ENCODE measurements around the gene REV1. TPM values are rescaled to one million over a fixed set of nuclear protein-coding genes. Genes with fewer than 3 reads are reported as not detected.

Gene REV1
- total and polyA plus RNA-seq, 2 of the 8 experiments (the other 6 are each of a cell fraction or from before 2014, with no cell fraction given) = 16.6 to 34.3 TPM

DNA sequence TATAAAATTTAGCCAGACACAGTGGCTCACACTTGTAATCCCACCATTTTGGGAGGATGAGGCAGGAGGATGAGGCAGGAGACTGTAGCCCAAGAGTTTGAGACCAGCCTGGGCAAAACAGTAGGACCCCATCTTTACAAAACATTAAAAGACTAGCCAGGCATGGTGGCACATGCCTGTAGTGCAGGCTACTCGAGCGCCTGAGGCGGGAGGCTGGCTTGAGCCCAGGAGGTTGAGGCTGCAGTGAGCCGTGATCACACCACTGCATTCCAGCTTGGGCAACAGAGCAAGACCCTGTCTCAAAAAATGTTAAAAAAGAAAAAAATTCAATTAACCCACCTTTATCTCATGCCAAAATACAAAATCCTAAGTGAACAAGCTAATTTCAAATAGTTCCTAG lies 4.0 kb downstream of the REV1 start:
- FAIRE-seq = no peak
- H3K4me2 ChIP-seq (ENCODE audit: insufficient read depth in 1 of 2, low read depth in 2 of 2, low read length in 2 of 2) = no peak overlapping the region
- H3K4me3 ChIP-seq (ENCODE audit: extremely low read depth in 1 of 4, insufficient read depth in 2 of 4, low read depth in 3 of 4, low read length in 4 of 4) = no peak overlapping the region
- H3K18ac ChIP-seq (ENCODE audit: extremely low read depth, low read length) = no peak overlapping the region
- no peak overlapping the region for H3K4ac ChIP-seq (replicated peaks; ENCODE audit: insufficient read length, low read depth, low read length)
- no peak overlapping the region for H2AK5ac ChIP-seq (ENCODE audit: low read depth, low read length)
- peaks cover 4% of the 10 kb centered on the region for H3K79me1 ChIP-seq (ENCODE audit: low read depth, low read length)
- TF ChIP-seq GTF2F1 (IDR thresholded peaks at IDR 0.05; ENCODE audit: borderline replicate concordance, low read depth, low read length) (no peak), SAP30 (IDR thresholded peaks at IDR 0.05; ENCODE audit: insufficient read depth, insufficient replicate concordance, low read length) (no peak), SIN3A (conservative IDR thresholded peaks at IDR 0.05 in 1 of 2, IDR thresholded peaks at IDR 0.05 in 1 of 2; ENCODE audit: low read depth in 1 of 2, low read length in 2 of 2) (no peak), TBP (IDR thresholded peaks at IDR 0.05; ENCODE audit: low read depth, low read length) (no peak)
- TF ChIP-seq, protein P1, sequence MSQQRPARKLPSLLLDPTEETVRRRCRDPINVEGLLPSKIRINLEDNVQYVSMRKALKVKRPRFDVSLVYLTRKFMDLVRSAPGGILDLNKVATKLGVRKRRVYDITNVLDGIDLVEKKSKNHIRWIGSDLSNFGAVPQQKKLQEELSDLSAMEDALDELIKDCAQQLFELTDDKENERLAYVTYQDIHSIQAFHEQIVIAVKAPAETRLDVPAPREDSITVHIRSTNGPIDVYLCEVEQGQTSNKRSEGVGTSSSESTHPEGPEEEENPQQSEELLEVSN (IDR thresholded peaks at IDR 0.05) = peak; percentile 62
- no peak overlapping the region for H3K9ac ChIP-seq (replicated peaks in 1 of 4; ENCODE audit: extremely low read depth in 1 of 4, low read depth in 3 of 4, low read length in 3 of 4)
- no peak overlapping the region for H2BK5ac ChIP-seq (ENCODE audit: low read depth, low read length)
- H3K4me1 ChIP-seq (replicated peaks in 1 of 4; ENCODE audit: control insufficient read depth in 3 of 4, insufficient read depth in 4 of 4, low read length in 3 of 4) = peaks cover 3 to 8% (median 5%) of the 10 kb centered on the region in 4 experiments; a peak in 5 of 7 replicates
- H2BK120ac ChIP-seq (replicated peaks; ENCODE audit: low read depth, low read length) = no peak overlapping the region
- H4K5ac ChIP-seq (ENCODE audit: insufficient read length, low read depth, low read length) = no peak overlapping the region
- ChIA-PET CTCF (ENCODE audit: partially characterized antibody) (interaction anchor here (1.2 to 1.5 kb wide), 2 partner anchors 13 to 777 kb away, joined by 3 to 4 read pairs; no protein-coding TSS in a partner anchor), POLR2A (ENCODE audit: partially characterized antibody) (interaction anchor here (1.1 kb wide), 1 partner anchor 14 kb away, joined by 3 read pairs; no protein-coding TSS in a partner anchor)
- no peak overlapping the region for H2AFZ ChIP-seq (ENCODE audit: low read length)
- no peak overlapping the region for H4K91ac ChIP-seq (replicated peaks; ENCODE audit: insufficient read length, low read length)
- H2BK12ac ChIP-seq (ENCODE audit: low read depth, low read length) = no peak overlapping the region
- 87% methylated on average over 4 of the region's 4 CpGs; no CpG with 5 or more reads in 1 of the 2 experiments for WGBS, 2 experiments (ENCODE audit: extremely low coverage in 1 of 2, insufficient coverage in 1 of 2, insufficient read length in 1 of 2, insufficient replicate concordance in 2 of 2, low coverage in 1 of 2, low lambda C conversion rate in 2 of 2, missing lambda C conversion rate in 1 of 2)
- H3K56ac ChIP-seq (replicated peaks; ENCODE audit: insufficient read length, low read depth, low read length) = no peak overlapping the region
- no peak overlapping the region for H3K27ac ChIP-seq (ENCODE audit: low read depth, low read length)
- no peaks in the 10 kb centered on the region for H3K9me3 ChIP-seq (ENCODE audit: insufficient read depth in 2 of 2, low read depth in 1 of 2, low read length in 1 of 2)
- peaks cover 5% of the 10 kb centered on the region; the same call in 1 of the 2 replicates for H3K23me2 ChIP-seq (ENCODE audit: low read depth, low read length)
- H3K27me3 ChIP-seq (replicated peaks in 1 of 4; ENCODE audit: control insufficient read depth in 3 of 4, extremely low read depth in 1 of 4, insufficient read depth in 3 of 4, low read length in 3 of 4) = no peaks in the 10 kb centered on the region
- H3K79me2 ChIP-seq (ENCODE audit: control insufficient read depth in 1 of 2, insufficient read depth in 2 of 2, low read length in 2 of 2) = peaks cover 14 to 83% of the 10 kb centered on the region in 2 experiments
- H3K23ac ChIP-seq (ENCODE audit: insufficient read length) = no peak overlapping the region
- H3K36me3 ChIP-seq (ENCODE audit: control insufficient read depth in 2 of 4, insufficient read depth in 4 of 4, low read length in 3 of 4) = no peaks in the 10 kb centered on the region
- no peak overlapping the region for H2BK15ac ChIP-seq (ENCODE audit: low read length)
- no peak overlapping the region for H4K8ac ChIP-seq (ENCODE audit: extremely low read depth, insufficient read depth, low read length)
- no peak overlapping the region for H2BK20ac ChIP-seq (ENCODE audit: low read length)
- no peak for DNase-seq (ENCODE audit: low read depth in 1 of 2, low spot score in 2 of 2)
- no peak overlapping the region for H3K14ac ChIP-seq (ENCODE audit: insufficient read length)
- peaks cover 5 to 13% of the 10 kb centered on the region in 2 experiments for H4K20me1 ChIP-seq (replicated peaks in 1 of 2; ENCODE audit: control insufficient read depth in 1 of 2, insufficient read depth in 2 of 2, low read length in 2 of 2)

Measured in H1 (cell line).